GM15510 (cell line): ENCODE results near the gene NRBP1.

Experiments used
- POLR2A ChIP-seq: IDR thresholded peaks from 3 replicates; pipeline ENCODE4 v1.6.1; 2011; ENCODE audit warnings: borderline replicate concordance; ENCODE audit not compliant: insufficient read length; ENCODE audit errors: extremely low read depth

NRBP1 gene

DNA sequence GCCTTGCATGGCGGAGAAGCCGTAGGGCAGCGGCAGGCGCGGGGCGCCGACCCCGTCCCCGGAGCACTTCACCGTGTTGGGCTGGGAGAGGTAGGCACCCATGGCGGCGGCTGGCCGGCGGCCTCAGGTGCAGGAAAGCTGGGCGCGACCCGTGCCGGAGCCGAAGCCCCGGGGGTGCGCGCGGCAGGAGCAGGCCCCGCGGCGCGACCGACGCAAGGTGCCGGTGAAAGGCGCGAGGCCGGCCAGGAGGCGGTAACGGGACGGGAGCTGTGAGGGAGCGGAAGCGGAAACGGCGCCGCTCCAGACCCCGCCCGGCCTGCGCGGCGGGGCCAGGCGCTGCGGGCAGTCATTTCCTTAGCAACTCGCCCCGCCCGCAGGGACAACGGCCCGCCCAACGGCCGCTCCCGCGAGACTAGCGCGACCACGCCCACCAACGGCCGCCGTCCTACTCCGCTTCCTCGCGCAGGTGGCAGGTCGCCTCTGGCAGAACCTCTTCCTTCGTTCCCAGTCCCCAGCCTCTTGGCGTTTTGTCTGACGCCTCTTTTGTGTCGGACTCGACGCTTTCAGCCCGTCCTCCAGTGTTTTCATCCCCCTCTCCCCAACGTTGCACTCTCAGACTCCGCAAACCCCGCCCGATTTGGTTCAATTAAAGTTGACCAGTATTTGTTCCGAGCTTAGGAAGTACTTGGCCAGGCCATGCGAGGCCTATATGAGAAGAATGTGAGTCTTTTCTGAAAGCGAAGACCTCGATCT, 18.9 kb upstream of the NRBP1 start, which contains the start of gene PPM1G:
Gene PPM1G (minus strand): TSS at position 271 of the 753 bp plus-strand sequence. CDS start 169 bp downstream, at position 102.
- TF ChIP-seq POLR2A, result peak; percentile 97

DNA sequence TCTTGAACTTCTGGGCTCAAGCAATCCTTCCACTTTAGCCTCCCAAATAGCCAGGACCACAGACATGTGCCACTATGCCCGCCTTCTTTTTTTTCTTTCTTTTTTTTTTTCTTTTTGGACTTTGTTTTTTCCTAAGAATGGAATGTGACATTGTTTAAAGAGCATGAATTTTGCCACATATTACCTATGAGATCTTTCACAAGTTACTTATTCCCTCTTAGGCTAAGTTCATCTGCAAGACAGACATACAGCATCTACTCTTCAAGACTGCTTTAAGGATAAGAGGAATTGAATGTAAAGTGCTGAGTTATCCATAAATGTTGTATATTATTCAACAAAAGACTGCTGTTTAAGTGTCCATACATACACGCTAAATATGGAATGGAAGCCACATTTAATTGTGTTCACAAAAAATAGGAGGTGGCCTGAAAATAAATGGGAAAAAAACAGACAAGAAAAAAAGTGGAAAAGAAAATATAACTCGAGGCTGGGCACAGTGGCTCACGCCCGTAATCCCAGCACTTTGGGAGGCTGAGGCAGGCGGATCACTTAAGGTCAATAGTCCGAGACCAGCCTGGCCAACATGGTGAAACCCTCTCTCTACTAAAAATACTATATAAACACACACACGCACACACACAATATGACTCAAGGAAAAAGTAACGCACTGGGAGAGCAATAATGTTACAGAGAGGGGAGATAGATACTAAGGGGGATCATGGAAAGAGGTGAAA, 15.8 kb upstream of the NRBP1 start:
- no peak for TF ChIP-seq POLR2A

DNA sequence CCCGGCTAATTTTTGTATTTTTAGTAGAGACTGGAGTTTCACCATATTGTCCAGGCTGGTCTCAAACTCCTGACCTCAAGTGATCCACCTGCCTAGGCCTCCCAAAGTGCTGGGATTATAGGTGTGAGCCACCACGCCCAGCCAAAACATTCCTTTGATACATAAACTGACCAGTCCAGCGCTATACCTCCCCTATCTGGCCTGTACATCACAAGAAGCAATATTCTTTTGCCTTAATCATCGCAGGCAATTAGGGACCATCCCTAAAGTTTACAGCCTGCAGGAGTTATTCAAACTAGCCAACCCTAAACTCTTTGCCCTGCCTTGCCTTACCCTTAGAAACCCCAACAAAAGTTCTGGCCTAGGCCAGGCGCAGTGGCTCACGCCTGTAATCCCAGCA, 12.3 kb upstream of the NRBP1 start:
- TF ChIP-seq POLR2A, result no peak

DNA sequence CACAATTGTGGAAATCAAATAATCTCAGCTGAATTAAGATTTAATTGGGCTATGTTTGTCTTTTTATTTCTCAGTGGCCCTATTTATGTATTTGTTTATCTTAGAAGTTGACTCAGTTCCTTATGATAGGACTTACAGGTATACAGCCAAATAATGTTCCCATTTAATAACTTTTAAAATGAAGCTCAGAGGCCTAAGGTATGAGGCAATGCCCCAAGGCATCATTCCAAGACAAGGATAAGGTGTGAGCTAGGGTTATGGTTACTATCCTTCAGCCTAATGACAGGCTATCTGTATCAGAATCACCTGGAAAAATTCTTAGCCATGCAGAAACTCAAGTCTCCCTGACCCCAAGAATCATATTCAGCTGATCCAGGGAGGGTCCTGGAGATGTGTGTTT, 7.4 kb upstream of the NRBP1 start:
- no peak for TF ChIP-seq POLR2A

DNA sequence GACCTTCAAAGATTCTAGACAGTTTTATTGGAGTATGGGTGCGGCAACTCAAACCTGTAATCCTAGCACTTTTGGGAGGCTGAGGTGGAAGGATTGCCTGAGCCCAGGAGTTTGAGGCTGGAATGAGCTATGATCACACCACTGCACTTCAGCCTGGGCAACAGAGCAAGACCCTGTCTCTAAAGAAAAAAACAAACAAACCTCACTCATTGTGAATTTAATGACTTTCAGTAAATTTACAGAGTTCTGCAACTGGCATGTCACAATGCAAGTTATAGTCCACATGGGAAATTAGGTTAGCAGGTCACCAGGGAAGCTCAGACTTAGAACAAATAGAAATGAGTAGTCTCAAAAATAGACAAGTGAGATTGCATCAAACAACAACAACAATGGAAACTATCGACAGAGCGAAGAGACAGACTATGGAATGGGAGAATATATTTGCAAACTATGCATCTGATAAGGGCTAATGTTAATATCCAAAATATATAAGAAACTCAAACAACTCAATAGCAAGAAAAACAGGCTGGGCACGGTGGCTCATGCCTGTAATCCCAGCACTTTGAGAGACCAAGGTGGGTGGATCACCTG, 6.7 kb upstream of the NRBP1 start:
- no peak for TF ChIP-seq POLR2A

DNA sequence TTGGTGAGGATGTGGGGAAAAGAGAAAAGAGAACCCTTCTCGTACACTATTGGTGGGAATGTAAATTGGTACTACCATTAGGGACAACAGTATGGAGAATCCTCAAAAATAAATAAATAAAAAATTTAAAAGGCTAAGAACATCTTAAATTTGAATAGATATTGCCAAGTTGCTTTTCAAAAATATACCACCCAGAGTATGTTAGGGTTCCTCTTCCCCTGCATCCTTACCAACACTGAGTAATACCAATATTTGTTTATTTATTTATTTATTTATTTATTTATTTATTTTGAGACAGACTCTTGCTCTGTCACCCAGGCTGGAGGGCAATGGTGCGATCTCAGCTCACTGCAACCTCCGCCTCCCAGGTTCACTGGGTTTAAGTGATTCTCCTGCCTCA, 5.5 kb upstream of the NRBP1 start:
- TF ChIP-seq POLR2A, result no peak

DNA sequence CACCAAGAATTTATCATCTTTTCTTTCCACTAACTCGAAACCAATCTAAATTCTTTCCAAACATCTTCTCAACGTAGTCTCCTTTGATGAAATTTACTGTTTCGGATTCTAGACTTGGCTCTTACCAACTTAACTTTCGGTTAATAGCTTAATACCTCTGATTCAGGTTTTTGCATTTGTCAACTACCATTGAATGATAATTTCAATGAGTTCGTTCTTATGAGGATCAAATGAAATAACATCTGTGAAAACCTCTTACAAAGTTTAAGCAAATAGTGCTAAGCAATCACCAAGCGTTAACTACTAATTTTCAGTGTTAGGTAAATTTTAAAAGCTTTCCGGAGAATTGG, 593 bp upstream of the NRBP1 start:
- no peak for TF ChIP-seq POLR2A

DNA sequence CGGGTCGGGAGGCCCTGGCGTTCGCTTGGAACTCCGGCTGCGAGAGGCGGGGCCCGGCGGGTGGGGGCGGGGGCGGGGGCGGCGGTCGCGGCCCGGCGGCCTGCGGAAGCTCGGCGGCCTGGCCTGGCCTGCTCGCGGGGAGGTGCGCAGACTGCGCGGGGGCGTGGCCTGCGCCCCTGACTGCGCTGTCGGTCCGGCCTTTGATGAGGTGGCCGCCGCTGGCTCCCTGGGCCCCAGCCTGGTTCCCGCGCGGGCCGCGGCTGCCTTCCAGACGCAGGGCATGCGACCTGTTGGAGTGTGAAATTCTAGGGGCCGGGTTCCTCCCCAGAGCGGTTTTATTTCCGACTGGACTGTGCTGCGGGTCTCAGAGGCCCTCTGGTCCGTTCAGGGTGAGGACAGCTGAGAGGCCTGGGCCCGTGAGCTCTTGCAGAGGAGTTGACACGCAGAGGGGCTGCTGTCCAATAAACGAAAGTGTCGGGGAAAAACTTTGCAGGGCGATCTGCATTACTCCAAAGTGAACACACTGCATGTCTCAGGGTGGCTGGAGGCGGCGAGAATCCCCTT, 629 bp downstream of the NRBP1 start:
- TF ChIP-seq POLR2A, result peak; percentile 60

DNA sequence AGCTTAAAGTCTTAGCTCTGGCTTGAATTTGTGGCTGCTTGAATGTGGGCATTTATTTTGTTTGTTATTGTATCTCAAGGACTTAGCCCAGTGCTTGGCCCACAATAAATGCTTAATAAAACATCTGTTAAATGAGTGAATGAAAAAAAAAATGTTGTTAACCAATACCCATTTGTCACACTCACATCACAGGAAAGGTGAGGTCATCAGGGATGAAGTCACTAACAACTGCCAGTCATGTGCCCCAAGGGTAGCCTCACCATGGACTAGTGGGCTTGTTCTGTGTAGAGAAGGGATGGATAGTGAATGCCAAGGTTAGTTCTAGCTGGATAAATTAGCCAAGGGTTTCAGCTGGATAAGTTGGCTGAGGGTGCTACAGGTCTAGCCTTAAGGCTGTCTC, 3.0 kb downstream of the NRBP1 start:
- no peak for TF ChIP-seq POLR2A

DNA sequence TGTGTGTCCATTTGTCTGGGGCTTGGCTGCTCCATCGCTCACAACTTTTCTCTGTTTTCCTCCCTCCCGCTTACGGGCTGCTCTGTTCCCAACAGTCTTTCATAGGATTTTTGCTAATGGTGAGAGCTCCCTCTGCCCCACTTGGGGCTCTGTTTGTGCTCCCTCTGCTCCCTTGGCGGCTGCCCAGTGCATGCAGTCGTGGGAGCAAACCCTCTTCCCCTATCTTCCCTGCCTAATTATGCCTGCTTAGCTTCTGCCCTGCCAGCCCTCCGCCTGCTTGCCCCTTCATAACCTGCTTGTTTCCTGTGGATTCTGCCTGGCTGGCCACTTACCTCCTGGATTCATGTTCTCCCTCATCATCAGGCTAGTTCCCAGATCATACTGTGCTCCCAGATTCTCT, 7.2 kb downstream of the NRBP1 start:
- TF ChIP-seq POLR2A, result no peak

DNA sequence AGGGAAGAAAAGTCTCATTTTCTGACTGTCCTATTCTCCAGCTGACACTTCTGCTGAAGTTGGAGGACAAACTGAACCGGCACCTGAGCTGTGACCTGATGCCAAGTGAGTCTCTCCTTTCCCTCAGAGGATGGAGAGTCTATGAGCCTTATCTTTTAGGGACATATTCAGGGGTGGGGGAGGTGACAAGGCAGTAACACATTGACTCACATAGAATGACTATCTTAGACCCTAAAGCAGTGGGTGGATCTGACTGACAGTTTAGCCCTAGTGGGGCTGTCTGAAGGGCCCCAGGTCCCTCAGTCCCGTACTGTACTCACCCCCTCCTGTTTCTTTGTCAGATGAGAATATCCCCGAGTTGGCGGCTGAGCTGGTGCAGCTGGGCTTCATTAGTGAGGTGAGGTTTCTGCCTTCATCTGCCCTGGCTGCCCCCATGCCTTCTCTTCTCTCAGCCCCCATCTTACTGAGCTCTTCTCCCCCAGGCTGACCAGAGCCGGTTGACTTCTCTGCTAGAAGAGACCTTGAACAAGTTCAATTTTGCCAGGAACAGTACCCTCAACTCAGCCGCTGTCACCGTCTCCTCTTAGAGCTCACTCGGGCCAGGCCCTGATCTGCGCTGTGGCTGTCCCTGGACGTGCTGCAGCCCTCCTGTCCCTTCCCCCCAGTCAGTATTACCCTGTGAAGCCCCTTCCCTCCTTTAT, 12.9 kb downstream of the NRBP1 start:
- TF ChIP-seq POLR2A, result no peak

DNA sequence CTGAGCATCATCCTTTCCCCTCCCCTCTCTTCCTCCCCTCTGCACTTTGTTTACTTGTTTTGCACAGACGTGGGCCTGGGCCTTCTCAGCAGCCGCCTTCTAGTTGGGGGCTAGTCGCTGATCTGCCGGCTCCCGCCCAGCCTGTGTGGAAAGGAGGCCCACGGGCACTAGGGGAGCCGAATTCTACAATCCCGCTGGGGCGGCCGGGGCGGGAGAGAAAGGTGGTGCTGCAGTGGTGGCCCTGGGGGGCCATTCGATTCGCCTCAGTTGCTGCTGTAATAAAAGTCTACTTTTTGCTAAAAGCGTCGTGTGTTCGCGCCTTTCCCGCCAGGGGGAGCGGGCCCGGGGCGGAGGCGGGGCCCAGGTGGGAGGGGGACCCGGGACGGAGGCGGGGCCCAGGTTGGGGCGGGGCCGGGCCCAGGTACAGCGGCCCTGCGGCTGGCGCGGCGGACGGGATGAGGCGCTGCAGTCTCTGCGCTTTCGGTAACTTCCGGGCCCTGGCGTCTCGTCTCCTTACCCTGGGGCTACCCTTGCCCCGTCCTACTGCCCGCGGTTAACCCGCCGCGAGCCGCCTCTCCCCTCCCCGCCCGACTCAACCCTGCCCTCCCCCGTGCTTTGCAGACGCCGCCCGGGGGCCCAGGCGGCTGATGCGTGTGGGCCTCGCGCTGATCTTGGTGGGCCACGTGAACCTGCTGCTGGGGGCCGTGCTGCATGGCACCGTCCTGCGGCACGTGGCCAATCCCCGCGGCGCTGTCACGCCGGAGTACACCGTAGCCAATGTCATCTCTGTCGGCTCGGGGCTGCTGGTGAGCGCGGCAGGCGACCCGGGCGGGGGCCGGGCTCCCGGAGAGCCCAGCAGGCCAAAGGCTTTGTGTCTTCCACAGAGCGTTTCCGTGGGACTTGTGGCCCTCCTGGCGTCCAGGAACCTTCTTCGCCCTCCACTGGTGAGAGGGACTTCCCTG, 13.8 kb downstream of the NRBP1 start, which contains the start of gene KRTCAP3:
Gene KRTCAP3 (plus strand): TSS at position 424 of the 962 bp plus-strand sequence. CDS start 32 bp downstream, at position 456.
- TF ChIP-seq POLR2A, result no peak

DNA sequence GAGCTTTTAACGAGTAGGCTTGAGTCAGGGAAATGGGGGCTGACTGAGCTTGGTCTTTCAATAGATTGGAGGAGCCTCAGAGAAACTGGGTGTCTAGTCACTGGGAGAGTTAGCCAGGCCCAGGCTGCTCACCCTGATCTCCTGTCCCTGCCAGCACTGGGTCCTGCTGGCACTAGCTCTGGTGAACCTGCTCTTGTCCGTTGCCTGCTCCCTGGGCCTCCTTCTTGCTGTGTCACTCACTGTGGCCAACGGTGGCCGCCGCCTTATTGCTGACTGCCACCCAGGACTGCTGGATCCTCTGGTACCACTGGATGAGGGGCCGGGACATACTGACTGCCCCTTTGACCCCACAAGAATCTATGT, 14.5 kb downstream of the NRBP1 start:
- no peak for TF ChIP-seq POLR2A

DNA sequence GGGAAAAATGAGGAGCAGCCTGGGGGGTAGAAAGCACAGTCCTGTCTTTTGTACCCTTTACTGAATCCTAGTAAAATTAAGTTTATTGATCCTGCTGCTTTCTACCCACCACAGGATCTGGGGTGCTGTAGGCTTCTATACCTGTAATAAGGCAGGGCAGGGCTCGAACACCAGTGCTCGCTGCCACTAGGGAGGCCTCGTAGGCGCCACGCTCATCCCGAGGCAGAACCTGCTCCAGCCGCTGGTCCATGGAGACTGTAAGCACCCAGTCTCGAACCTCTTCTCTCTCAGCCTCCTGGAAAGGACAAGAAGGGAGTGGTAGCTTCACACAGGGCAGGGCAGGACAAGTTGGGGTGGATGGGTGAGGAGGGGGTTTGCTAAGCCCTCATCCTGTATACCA, 16.7 kb downstream of the NRBP1 start:
- no peak for TF ChIP-seq POLR2A
